Eye (tissue), 1 donor: ENCODE results near the gene LRP8.

Experiments
- DNase-seq: peaks from one replicate; pipeline ENCODE4 v3.0.0-alpha.2; 2015

Gene LRP8

GRCh38 chr1:53279296-53280200 is 48.3 kb downstream of the LRP8 start:
- no peak for DNase-seq

GRCh38 chr1:53278298-53278725 is 49.6 kb downstream of the LRP8 start:
- DNase-seq, result peak; percentile 82

GRCh38 chr1:53277326-53277725 is 50.5 kb downstream of the LRP8 start:
- no peak for DNase-seq

GRCh38 chr1:53276902-53277281 is 51.0 kb downstream of the LRP8 start:
- no peak for DNase-seq

GRCh38 chr1:53276153-53276901 is 51.5 kb downstream of the LRP8 start:
- DNase-seq, result no peak

GRCh38 chr1:53275566-53275965 is 52.3 kb downstream of the LRP8 start:
- DNase-seq, result no peak

- no peak for DNase-seq
Measured at GRCh38 chr1:53274541-53275185, 53.2 kb downstream of the LRP8 start.

- DNase-seq, result no peak
Measured at GRCh38 chr1:53274026-53274425, 53.8 kb downstream of the LRP8 start.

GRCh38 chr1:53273526-53273925 is 54.3 kb downstream of the LRP8 start:
- DNase-seq, result no peak

- no peak for DNase-seq
Measured at GRCh38 chr1:53272349-53272748, 55.5 kb downstream of the LRP8 start.

- no peak for DNase-seq
Measured at GRCh38 chr1:53271446-53272090, 56.3 kb downstream of the LRP8 start.

GRCh38 chr1:53270873-53271272 is 57.0 kb downstream of the LRP8 start:
- no peak for DNase-seq

GRCh38 chr1:53270107-53270506 is 57.8 kb downstream of the LRP8 start:
- DNase-seq, result no peak

- no peak for DNase-seq
Measured at GRCh38 chr1:53267761-53268160, 60.1 kb downstream of the LRP8 start.

- DNase-seq, result no peak
Measured at GRCh38 chr1:53266038-53266437, 61.8 kb downstream of the LRP8 start.

GRCh38 chr1:53265581-53265980 is 62.3 kb downstream of the LRP8 start:
- DNase-seq, result no peak

GRCh38 chr1:53264048-53264447 is 63.8 kb downstream of the LRP8 start:
- no peak for DNase-seq

GRCh38 chr1:53262000-53262399 is 65.9 kb downstream of the LRP8 start:
- DNase-seq, result no peak

GRCh38 chr1:53260631-53261247 is 67.1 kb downstream of the LRP8 start:
- no peak for DNase-seq

- no peak for DNase-seq
Measured at GRCh38 chr1:53259932-53260331, 67.9 kb downstream of the LRP8 start.

- no peak for DNase-seq
Measured at GRCh38 chr1:53258216-53258615, 69.7 kb downstream of the LRP8 start.

GRCh38 chr1:53257454-53258081 is 70.3 kb downstream of the LRP8 start:
- no peak for DNase-seq
